Measurements from ENCODE around the gene CDK10.
"Not testable (repeated sequence)": the region's sequence is repeated elsewhere in the genome, so short reads cannot be mapped to it uniquely, and the experiment has no call there.

Gene CDK10

DNA sequence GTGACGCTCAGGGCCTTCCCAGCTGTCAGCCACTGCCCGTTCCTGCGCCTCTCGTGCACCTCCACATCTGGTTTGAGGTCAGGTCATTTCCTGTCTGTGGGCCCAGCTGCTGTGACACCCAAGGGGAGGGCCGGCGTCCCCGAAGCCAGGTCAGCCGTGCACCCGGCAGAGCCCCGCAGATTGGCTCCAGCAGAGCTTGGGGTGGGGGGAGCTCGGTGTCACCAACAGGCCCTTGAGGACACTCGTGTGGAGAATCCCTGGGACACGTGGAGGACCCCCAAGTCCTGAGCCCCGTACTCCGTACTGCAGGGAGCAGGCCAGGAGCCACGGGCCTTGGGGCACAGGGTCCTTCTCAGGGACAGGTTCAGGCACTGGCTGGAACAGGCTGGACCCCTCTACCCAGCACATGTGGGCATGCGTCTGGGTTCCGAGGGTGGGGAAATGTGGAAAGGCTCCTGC lies 10.2 kb downstream of the CDK10 start:
- DNase-seq = peak; percentile 60

DNA sequence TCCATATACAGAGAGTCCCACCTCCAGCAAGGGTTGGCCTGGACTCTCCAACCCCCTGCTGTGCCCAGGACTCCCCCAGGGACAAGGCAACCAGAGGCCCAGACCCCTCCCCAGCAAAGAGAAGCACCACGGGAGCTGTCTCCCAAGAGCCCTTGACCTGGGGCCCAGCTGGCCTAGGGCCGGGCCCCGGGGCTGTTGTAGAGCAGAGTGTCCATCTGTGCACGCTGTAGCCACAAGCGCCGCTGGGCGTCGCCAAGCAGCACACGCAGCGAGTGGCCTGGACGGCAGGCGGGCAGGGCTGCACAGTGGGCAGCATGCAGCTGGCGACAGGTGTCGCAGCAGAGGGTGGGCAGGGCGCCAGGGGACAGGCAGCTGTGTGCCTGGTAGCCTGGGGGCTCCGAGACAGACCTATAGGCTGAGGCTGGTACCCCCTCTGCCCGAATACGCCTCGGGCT lies 10.7 kb downstream of the CDK10 start:
- DNase-seq = no peak

DNA sequence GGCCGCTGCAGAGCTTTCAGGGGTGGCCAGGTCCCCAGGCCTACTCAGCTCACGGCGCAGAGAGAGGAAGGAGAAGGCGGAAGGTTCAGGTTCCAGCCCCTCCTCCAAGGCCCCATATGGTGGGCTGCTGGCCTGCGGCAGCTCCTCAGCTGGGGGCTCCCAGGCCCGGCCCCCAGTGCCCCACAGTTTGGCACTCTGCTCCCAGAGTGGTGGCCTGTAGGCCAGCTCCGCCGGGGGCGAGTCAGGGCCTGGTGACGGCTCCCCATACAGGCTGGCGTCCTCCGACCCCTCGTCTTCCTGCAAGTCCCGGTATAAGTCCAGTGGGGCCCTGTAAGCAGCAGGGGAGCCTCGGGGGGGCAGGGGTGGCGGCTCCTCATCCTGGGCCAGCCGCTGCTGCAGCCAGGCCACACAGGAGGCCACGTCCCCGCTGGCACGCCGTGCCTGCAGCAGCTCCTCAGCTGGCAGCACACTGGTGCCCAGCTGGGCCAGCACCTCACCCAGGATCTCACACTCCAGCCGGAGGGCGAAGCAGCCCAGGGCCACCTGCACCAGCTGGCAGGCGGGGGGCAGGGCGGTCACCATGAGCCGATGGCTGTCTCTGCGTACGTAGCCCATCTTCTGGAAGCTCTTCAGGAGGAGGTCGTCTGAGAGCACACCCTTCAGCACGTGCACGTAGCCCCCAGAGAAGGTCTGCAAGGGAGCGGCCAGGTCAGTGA lies 11.3 kb downstream of the CDK10 start:
- no peak for DNase-seq

DNA sequence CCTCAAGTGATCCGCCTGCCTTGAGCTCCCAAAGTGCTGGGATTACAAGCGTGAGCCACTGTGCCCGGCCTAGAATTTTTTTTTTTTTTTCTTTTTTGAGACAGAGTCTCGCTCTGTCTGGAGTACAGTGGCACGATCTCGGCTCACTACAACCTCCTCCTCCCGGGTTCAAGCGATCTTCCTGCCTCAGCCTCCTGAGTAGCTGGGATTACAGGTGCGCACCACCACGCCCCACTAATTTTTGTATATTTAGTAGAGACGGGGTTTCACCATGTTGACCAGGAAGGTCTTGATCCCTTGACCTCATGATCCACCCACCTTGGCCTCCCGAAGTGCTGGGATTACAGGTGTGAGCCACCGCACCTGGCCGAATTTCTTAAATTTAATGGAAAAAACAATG lies 12.2 kb downstream of the CDK10 start:
- DNase-seq = not testable (repeated sequence)

DNA sequence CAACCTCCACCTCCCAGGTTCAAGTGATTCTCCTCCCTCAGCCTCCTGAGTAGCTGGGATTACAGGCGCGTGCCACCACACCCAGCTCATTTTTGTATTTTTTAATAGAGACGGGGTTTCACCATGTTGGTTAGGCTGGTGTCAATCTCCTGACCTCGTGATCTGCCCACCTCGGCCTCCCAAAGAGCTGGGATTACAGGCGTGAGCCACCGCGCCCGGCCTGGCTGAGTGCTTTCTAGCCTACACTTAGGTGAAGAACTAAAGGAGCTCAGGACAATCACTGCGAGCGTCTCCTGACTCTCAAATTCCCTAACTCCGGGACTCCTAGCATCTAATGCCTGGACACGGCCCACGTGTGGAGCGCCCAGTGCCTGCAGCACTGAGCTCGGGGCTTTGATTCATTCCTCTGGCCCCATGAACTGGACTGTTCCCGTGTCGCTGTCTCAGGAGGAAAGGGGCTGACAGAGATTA lies 13.2 kb downstream of the CDK10 start:
- not testable (repeated sequence) for DNase-seq

DNA sequence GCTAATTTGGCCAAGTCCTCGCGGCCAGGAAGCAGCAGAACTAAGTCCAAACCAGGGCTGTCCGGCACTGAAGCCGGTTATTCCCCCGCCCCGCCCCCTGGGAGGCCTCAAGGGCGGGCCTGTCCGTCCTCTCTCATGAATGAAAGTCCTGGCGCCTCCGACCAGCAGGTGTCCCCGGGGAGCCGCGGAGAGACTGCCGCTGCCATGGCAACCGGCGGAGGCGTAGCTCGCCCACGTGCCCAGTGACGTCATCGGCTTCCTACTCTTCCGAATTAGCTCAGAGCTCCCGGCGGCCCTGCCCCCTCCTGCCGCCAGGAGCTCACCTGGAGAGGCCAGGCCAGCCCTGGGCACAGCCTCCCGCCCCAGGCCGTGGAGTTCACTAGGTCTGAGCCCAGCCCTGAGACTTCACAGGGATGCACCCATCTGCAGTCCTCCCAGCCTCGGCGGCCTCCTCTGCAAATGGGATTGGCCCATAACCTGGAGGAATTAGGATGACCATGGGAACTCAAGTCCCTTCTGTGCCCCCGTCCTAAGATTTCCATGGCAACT lies 13.7 kb downstream of the CDK10 start:
- peak; percentile 96 for DNase-seq

DNA sequence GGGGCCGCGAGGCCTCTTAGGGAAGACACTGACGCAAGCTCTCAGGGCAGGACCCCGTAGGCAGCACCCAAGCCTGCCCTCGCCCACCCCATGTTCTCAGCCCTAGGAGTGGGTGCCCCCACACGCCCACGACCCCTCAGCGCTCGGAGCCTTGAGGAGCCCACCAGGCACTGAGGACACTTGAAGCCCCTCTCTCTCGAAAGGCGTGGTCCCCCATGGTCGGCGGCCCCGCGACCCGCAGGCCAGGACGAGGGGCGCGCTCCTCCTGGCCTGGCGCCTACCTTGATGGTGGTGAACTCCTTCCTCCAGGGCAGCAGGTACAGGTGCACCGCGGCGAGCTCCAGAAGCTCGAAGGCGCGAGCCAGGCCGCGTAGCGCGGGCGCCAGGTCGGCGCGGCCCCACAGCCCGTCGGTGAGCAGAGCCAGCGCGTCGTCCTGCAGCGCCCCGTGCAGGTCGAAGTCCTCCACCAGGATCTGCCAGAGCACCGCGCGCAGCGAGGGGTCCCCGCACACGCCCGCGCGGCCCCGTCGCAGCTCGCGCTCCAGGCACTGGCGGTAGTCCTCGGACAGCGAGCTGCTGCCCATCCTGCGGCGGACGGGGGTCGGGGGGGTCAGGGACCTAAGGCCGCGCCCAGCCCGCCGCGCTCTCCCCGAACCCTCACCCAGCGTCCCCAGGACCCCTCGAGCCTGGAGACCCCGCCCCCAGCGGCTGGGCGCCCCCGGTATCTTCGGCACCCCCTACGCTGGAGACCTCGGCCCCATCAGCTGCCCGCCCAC lies 14.3 kb downstream of the CDK10 start:
- peak; percentile 59 for DNase-seq

DNA sequence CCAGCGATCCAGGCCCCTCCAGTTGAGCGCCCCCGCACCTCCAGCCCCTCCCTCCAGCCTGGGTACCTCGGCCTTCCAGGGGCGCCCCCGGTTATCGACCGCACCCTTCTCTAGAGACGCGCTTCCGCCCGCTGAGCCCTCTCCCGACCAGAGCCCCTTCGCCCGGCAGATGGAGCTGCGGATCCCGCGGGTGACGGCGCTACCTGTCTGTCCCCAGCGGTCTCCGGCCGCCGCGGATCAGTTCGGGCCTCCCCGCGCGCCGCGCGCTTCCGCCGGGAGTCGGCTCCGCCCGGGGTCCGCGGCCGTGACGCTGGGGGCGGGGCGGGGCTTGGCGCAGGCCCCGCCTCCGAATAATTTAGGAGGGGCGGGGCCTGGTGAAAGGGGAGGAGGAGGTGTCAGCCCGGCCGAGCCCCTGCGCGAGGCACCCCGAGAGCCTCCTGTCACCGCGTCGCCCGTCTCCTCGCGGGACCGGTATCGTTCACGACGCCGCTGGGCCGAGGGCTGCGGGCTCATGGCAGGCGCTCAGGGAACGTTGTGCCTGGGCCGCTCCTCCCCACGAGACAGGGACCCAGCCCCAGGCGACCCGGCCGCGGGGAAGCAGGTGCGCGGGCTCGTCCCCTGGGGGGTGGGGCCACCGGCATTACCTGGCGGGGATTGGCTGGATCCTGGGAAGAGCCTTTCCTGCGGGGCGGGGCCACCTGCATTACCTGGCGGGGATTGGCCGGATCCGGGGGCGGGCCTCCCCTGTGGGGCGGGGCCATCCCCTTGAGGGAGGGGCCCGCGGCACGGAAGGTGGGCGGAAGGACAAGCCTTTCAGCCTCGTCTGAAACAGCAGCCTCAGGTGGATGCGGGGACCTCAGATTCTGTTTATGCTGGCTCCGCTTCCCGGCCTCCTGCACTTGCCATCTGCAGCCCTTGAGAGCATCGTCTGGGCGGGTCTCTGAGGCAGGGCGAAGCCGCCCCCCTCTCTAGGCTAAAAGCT lies 15.2 kb downstream of the CDK10 start, which contains the start of gene SPATA2L:
Gene SPATA2L, minus strand, starts transcription at position 281 of the 982 bp plus-strand sequence. CDS start 473 bp downstream, outside the sequence.
- peak; percentile 98 for DNase-seq

DNA sequence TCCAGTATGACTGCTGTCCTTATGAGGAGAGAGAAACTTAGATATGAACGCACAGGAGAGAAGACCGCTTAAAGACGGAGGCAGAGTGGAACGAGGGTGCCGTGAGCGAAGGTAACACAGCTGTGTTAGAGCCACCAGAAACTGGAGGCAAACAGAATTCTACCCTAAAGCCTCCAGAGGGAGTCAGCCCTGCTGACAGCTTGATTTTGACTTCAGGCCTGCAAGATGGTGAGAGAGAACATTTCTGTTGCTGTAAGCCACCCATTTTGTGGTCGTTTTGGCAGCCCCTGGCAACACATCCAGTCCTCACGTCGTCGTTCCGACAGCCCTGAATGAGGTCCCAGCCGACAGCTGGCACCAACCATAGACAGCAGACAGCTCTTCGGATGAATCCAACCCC lies 17.8 kb downstream of the CDK10 start:
- no peak for DNase-seq

DNA sequence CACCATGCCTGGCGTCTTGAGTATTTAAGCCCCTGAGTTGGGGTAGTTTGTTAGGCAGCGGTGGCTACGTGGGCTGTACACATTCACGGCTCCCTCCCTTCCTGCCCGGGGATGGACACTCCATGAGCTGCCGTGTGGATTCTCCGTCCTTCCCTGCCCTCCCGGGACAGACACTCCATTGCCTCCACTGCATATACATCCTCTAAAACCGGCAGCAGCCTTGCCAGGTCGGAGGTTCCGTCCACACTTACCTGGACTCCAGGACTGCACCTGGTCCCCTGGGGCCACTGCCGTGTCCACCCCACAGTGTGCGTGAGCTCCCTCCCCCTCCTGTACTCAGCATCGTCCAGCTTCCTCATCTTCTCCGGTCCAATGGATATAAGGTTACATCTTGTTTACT lies 18.5 kb downstream of the CDK10 start:
- DNase-seq = no peak

DNA sequence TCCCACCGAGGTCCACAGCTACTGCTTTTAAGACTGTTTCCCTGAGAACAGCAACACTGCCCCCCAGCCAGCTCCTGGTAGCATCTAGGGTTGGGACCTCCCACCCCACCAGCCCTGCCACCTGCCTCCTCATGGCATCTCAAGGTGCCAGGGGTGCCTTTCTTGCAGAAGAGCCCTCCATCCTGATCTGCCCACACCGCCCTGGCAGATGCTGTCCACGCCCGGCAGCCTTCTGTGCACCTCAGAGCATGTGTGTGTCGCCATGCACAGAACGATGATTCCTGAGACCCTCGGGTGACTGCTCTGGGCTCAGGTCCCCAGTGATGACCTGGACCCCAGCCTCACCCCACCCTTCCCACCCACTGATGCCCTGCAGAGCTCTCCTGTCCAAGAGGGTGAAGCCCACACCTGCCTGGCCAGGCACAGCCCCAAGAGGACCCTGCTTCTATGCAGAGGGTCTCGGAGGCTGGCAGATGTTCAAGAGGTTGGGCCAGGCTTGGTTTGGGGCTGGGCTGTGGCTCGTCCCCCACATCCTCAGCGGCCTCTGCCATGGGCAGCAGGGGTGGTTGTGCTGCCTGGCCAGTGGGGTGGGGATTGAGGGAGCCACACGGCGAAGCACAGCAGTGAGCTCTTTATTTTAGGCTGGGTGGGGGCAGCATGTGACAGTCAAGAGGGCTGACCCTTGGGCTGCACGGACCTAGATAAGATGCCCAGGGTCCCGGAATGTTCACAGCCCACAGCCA lies 20.2 kb downstream of the CDK10 start:
- DNase-seq = no peak

DNA sequence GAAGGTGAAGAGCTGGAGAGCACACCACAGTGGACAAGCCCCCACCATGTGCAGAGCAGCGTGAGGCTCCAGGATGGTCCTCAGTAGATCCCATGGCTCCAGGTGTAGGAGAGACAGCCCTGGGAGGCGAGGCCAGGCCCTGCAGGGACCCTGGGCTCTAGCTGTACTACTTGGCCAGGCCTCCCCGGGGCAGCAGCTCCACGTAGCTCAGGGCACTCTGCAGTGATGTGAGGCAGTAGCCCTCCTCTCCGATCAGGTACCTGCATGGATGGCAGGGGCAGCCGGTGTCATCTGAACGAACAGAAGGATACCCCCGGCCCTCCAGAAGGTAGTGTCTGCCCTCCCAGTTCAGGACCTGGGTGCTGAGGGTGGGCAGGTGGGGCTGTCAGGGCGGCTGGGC lies 21.2 kb downstream of the CDK10 start:
- DNase-seq = no peak

DNA sequence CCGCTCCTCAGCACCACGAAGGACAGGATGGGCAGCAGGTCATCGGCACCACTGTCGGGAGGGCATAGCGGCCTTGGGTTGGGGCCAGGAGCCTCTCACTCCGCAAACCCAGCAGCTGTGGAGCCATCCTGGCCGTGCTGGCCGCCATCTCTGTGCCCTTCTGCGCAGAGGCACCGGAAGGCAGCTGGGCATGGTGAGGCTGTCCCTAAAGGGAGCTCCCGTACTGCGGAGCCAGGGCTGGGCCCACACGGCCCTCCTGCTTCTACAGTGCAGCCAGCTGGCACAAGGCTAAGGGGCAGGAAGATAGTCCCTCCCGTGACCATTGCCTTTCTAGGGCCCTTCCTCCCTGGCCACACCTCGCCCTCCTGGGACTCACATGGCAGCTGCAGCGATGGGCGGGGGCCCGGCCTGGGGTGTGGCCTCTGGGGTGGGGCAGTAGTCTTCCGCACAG lies 22.0 kb downstream of the CDK10 start:
- no peak for DNase-seq

DNA sequence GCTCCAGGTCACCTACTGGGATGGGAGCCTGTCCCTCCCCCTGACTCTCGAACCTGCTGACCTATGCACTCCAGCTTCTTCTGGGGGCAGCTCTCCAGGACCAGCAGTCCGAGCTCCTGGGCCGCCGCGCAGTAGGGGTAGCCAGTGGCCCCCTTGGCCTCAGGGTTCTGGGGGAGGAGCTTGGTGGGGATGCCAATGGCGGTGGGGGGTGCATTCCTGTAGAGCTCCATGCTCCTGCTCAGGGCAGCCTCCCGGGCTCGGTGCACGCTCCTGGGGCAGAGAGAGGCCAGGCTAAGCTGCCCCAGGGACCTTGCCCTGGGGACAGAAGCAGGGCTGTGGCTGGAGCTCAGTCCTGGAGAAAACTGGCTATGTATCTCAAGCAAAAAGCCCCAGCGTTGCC lies 22.7 kb downstream of the CDK10 start:
- no peak for DNase-seq

DNA sequence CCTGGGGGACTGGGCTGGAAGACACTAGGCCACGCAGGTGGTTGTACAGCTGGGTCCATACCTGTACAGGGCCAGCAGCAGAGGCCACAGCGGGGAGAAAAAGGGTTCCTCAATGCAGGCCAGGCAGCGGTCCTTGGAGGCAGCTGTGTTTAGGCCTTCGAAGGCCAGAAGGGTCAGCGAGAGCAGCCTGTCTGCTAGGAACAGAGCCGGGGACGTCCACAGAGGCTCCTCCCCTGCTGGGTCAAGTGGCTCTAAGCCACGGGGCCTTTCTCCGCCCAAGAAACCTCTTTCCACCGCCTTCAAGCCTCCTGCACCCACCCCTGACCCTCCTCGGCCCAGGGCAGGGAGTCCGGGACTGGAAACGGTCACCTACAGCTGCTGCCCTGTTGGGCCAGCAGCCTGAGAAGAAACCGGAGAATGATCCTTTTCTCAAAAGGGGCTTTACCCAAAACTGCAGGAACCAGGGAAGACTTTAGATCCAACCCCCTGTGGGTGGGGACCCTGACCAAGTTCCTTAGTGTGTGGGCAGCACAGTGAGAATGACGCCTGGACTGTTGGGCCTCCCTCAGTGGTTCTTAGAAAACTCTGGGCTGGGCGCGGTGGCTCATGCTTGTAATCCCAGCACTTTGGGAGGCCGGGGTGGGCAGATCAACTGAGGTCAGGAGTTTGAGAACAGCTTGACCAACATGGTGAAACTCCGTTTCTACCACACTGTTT lies 23.4 kb downstream of the CDK10 start:
- DNase-seq = no peak

DNA sequence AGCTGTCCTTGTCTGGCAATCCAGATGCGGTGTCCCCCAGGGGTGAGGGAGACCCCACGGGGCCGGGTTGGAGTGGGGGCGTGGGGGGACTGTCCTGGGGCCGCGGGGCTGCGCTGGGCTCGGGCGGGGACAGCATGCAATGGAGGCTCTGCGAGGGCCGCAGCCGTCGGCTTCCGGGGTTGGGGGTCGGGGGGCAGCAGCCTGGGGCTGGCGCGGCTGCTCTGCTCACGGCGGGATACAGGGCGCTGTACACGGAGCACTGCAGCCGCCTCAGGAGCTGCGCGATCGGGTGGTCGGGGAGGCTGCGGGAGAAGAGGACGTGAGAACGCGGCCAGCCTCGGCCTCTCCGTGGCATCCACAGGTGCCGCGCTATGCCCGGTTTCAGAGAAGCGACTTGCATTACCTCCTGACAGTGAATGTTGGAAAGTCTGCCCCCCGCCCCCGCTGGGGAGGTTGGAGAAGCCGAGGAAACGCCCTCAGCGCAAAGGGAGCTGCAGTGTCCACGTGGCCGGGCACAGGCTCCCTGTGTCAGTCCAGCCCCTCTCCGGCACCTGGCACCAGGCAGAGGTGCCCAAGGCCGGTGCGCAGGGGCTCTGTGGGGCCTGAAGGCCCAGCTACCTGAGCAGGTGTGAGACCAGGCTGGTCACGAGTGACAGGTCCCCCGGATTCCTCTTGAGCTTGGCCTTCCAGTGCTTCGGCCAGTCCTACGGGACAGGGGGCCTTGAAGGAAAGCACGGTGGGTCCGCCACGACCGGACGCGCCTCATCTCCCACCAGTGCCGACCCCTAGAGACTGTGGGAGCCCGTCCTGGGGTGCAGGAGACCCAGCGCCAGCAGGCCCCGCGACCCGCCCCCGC lies 24.4 kb downstream of the CDK10 start:
- no peak for DNase-seq

DNA sequence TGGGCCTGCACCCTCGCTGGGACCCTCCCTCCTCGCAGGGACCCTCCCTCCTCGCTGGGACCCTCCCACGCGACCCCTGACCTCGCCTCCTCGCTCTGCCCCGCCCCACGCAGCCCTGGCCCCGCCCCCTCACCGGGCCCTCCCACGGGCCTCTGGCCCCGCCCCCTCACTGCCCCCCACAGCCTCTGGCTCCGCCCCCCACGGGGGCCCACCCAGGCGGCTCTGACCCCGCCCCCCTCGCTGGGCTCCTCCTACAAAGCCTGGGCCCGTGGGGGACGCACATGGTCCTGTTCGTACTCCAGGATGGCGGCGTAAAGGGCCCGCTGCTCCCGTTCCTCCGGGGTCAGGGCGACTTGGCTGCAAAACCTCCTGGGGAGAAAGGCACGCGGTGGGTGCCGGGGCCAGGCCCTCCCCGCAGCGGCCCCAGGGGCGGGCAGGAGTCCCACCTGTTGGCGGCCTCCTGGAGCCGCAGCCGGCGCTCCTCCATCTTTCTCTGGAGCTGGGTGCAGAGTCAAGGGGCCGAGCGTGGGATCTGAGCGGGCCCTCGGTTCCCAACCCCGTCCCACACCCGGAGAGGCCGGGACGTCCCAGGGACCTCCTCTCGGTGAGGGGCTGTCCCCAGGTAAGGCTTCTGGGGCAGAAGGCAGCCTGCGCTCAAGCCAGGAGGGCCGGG lies 25.2 kb downstream of the CDK10 start:
- peak; percentile 71 for DNase-seq

DNA sequence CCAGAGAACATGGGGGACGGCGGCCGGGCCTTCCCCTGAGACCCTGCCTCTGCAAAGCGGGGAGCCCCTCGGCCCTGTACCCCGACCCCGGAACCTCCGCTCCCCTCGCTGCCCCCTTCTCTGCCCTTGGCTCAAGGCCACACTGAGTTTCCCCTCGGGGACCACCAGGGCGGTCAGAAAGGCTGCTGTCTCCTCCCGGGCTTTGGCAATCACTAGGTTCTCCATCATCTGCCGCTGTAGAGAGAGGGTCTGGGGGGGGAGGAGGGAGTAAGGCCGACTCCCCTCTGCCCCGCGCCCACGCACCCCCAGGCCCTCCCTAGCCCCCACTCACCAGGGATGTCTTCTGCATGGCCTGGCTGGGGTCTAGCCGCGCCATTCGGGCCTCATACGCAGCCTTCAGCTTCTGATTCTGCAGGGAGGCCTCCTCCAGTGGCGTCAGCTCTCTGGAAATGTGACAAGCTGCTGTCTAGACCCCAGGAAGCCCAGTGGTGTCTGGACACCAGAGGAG lies 25.8 kb downstream of the CDK10 start:
- no peak for DNase-seq

DNA sequence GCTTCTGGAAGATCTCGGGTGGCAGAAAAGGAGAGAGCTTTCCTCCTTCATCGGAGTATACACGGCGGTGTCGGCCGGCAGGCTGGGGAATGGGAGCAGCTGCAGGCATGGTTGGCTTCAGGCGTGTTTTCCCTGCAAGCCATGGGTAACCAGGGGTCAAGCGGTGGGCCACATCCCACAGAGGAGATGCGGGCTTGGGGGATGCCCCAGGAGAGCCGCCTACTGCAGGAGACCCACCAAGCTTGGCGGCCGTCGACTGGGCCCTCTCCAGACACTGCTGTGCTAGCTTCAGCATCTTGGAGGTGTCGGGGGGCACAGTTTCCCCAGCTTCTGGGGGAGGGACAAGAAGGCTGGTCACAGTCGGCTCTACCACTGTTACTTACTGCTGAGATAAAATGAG lies 30.0 kb downstream of the CDK10 start:
- no peak for DNase-seq
